CD4-positive, alpha-beta T cell treated with Interferon alpha-2 for 1 hour (primary cell): ENCODE data around the gene CA10.
A peak's percentile ranks its signal among the peaks of the same experiment; 100 is the strongest.

Experiments
- DNase-seq, 2 donors: peaks; one replicate each; pipeline ENCODE4 v3.0.0-alpha.2; 2020 to 2022

CA10 gene

GRCh38 chr17:51946311-51946710 is 212.2 kb downstream of the CA10 start:
- DNase-seq = no peak

- DNase-seq = no peak
These were observed 217.2 kb downstream of the CA10 start for GRCh38 chr17:51941272-51941671.

GRCh38 chr17:51937264-51937663 is 221.2 kb downstream of the CA10 start:
- DNase-seq = no peak

GRCh38 chr17:51935477-51935876 is 223.0 kb downstream of the CA10 start:
- no peak for DNase-seq

GRCh38 chr17:51933647-51934046 is 224.9 kb downstream of the CA10 start:
- no peak for DNase-seq

GRCh38 chr17:51926448-51926847 is 232.1 kb downstream of the CA10 start:
- no peak for DNase-seq

- no peak for DNase-seq
These were observed 237.0 kb downstream of the CA10 start for GRCh38 chr17:51921500-51921899.

GRCh38 chr17:51914577-51914976 is 243.9 kb downstream of the CA10 start:
- no peak for DNase-seq

GRCh38 chr17:51913491-51914205 is 244.9 kb downstream of the CA10 start:
- no peak for DNase-seq

- DNase-seq = no peak
These were observed 245.6 kb downstream of the CA10 start for GRCh38 chr17:51912939-51913338.

GRCh38 chr17:51911237-51911636 is 247.3 kb downstream of the CA10 start:
- no peak for DNase-seq

GRCh38 chr17:51909971-51910370 is 248.5 kb downstream of the CA10 start:
- no peak for DNase-seq

- no peak for DNase-seq
These were observed 249.5 kb downstream of the CA10 start for GRCh38 chr17:51908841-51909537.

- no peak for DNase-seq
These were observed 251.5 kb downstream of the CA10 start for GRCh38 chr17:51907041-51907440.

- no peak for DNase-seq
These were observed 254.1 kb downstream of the CA10 start for GRCh38 chr17:51904379-51904778.

- DNase-seq = no peak
These were observed 257.3 kb downstream of the CA10 start for GRCh38 chr17:51901242-51901641.

GRCh38 chr17:51891936-51892335 is 266.6 kb downstream of the CA10 start:
- no peak for DNase-seq

- no peak for DNase-seq
These were observed 267.8 kb downstream of the CA10 start for GRCh38 chr17:51890710-51891109.

- no peak for DNase-seq
These were observed 269.7 kb downstream of the CA10 start for GRCh38 chr17:51888816-51889215.

- no peak for DNase-seq
These were observed 281.5 kb downstream of the CA10 start for GRCh38 chr17:51876986-51877385.

GRCh38 chr17:51873302-51873701 is 285.2 kb downstream of the CA10 start:
- no peak for DNase-seq

GRCh38 chr17:51869387-51869786 is 289.1 kb downstream of the CA10 start:
- DNase-seq = no peak

GRCh38 chr17:51860954-51861561 is 297.5 kb downstream of the CA10 start:
- peak in 1 of 2 donors; percentile 4 for DNase-seq

- DNase-seq = no peak
These were observed 301.4 kb downstream of the CA10 start for GRCh38 chr17:51857052-51857597.
